SK-N-SH (cell line): ENCODE results near the gene MYLK. TPM values are rescaled to one million over a fixed set of nuclear protein-coding genes. Genes with fewer than 3 reads are reported as not detected.
"Not testable (repeated sequence)": the region's sequence is repeated elsewhere in the genome, so short reads cannot be mapped to it uniquely, and the experiment has no call there.

Experiments
- CTCF ChIA-PET: fragments of 300-600, 350-600 bp; formaldehyde crosslinking; extraction: SDS; loops from one replicate; lab custom pipeline; 2021; lab: Yijun Ruan, JAX
- POLR2A ChIA-PET: fragments of 350-600 bp; sonication (Branson Sonifier 250); formaldehyde crosslinking; extraction: SDS; loops from one replicate; lab custom pipeline; 2020; ENCODE audit warnings: antibody characterized with exemption, inconsistent platforms; lab: Yijun Ruan, JAX
- DNase-seq: peaks from one replicate; pipeline ENCODE4 v3.0.0; 2012
- H2AFZ ChIP-seq: fragments of 200-600 bp; sonication (generic); 2 replicates; pipeline ENCODE4 v1.8.1; 2016; ENCODE audit warnings: antibody characterized with exemption, mild to moderate bottlenecking, low read depth
- H3F3A ChIP-seq: fragments of 200-600 bp; sonication (generic); replicated peaks from 2 replicates; pipeline ENCODE3; 2016; ENCODE audit warnings: antibody characterized with exemption, mild to moderate bottlenecking; ENCODE audit not compliant: insufficient read depth
- H3K27ac ChIP-seq, 2 experiments: fragments of 200-500 bp in 1 of 2; fragments of 200-600 bp in 1 of 2; sonication (Bioruptor generic) in 1 of 2; sonication (generic), shearing (Covaris generic) in 1 of 2; 2 replicates each; pipeline versions ENCODE4 v1.5.1 to v1.6.1; 2014 to 2016; ENCODE audit warnings: low read depth in 2 of 2, inconsistent platforms in 1 of 2, low read length in 1 of 2, mild to moderate bottlenecking in 1 of 2, mixed read lengths in 1 of 2
- H3K27me3 ChIP-seq: fragments of 200-600 bp; sonication (generic), shearing (Covaris generic); 2 replicates; pipeline ENCODE4 v1.6.1; 2016; ENCODE audit warnings: mixed run types; ENCODE audit not compliant: insufficient read depth
- H3K36me3 ChIP-seq, 2 experiments: fragments of 200-500 bp in 1 of 2; fragments of 200-600 bp in 1 of 2; sonication (Bioruptor generic) in 1 of 2; sonication (generic) in 1 of 2; replicated peaks in 1 of 2; 2 replicates each; pipeline versions ENCODE3 to v1.5.1; 2014 to 2016; ENCODE audit warnings: low read length in 1 of 2, mild to moderate bottlenecking in 1 of 2; ENCODE audit not compliant: insufficient read depth in 2 of 2, control insufficient read depth in 1 of 2
- H3K4me1 ChIP-seq, 2 experiments: fragments of 200-500 bp in 1 of 2; fragments of 200-600 bp in 1 of 2; sonication (Bioruptor generic) in 1 of 2; sonication (generic), shearing (Covaris generic) in 1 of 2; 2 replicates each; pipeline versions ENCODE4 v1.5.1 to v1.6.1; 2014 to 2016; ENCODE audit warnings: low read depth in 1 of 2, low read length in 1 of 2, mixed run types in 1 of 2; ENCODE audit not compliant: insufficient read depth in 2 of 2, control insufficient read depth in 1 of 2
- H3K4me2 ChIP-seq: fragments of 200-600 bp; sonication (generic), shearing (Covaris generic); 2 replicates; pipeline ENCODE4 v1.6.1; 2017; ENCODE audit warnings: mixed run types
- H3K4me3 ChIP-seq, 2 experiments: fragments of 200-500 bp in 1 of 2; fragments of 200-600 bp in 1 of 2; sonication (Bioruptor generic) in 1 of 2; sonication (generic), shearing (Covaris generic) in 1 of 2; 2 replicates each; pipeline versions ENCODE4 v1.5.1 to v1.8.1; 2014 to 2016; ENCODE audit warnings: low read depth in 2 of 2, inconsistent platforms in 1 of 2, low read length in 1 of 2, mild to moderate bottlenecking in 1 of 2, mixed read lengths in 1 of 2, moderate library complexity in 1 of 2
- H3K79me2 ChIP-seq: fragments of 200-600 bp; sonication (generic); 2 replicates; pipeline ENCODE4 v1.8.1; 2017; ENCODE audit warnings: mild to moderate bottlenecking; ENCODE audit not compliant: insufficient read depth
- H3K9ac ChIP-seq: fragments of 200-600 bp; sonication (generic); 2 replicates; pipeline ENCODE4 v1.6.1; 2017; ENCODE audit warnings: mixed run types
- H3K9me2 ChIP-seq: fragments of 200-600 bp; sonication (generic); 2 replicates; pipeline ENCODE4 v1.6.1; 2017; ENCODE audit warnings: mixed run types
- H3K9me3 ChIP-seq: fragments of 200-600 bp; sonication (generic); 2 replicates; pipeline ENCODE4 v1.6.1; 2017; ENCODE audit warnings: mixed run types, mild to moderate bottlenecking, moderate library complexity
- H4K20me1 ChIP-seq: fragments of 200-600 bp; sonication (generic); 2 replicates; pipeline ENCODE4 v1.6.1; 2017; ENCODE audit warnings: mild to moderate bottlenecking, mixed run types; ENCODE audit not compliant: insufficient read depth
- EP300 ChIP-seq, 2 experiments: IDR thresholded peaks; 2 replicates each; pipeline versions ENCODE4 v1.4.0 to v1.6.1; 2012; ENCODE audit warnings: borderline replicate concordance in 1 of 2, low read depth in 1 of 2, low read length in 1 of 2
- GABPA ChIP-seq: IDR thresholded peaks from 2 replicates; pipeline ENCODE4 v1.4.0; 2012; ENCODE audit warnings: low read depth, mild to moderate bottlenecking
- MEF2A ChIP-seq: IDR thresholded peaks from 2 replicates; pipeline ENCODE4 v1.4.0; 2012; ENCODE audit warnings: low read depth, borderline replicate concordance
- NFIC ChIP-seq: IDR thresholded peaks from 2 replicates; pipeline ENCODE4 v1.4.0; 2012; ENCODE audit warnings: borderline replicate concordance
- TAF1 ChIP-seq: IDR thresholded peaks from 2 replicates; pipeline ENCODE4 v1.6.1; 2012; ENCODE audit warnings: low read depth, mild to moderate bottlenecking, low read length, moderate library complexity, borderline replicate concordance
- WGBS: methylation state at CpG from one replicate; pipeline ENCODE4 v1.1.6; 2017; ENCODE audit warnings: low lambda C conversion rate; 5-methylcytosine and 5-hydroxymethylcytosine counted together
- polyA plus RNA-seq, 3 experiments: library from polyadenylated mRNA; depleted of rRNA; stranded (reverse); fragments of >200 nt; gene quantifications; 2 replicates each; pipeline ENCODE4 v1.2.3, GENCODE V29; 2012

Gene MYLK
- polyA plus RNA-seq, 1 of the 3 experiments (the other 2 are of a cell fraction): 272 TPM

DNA sequence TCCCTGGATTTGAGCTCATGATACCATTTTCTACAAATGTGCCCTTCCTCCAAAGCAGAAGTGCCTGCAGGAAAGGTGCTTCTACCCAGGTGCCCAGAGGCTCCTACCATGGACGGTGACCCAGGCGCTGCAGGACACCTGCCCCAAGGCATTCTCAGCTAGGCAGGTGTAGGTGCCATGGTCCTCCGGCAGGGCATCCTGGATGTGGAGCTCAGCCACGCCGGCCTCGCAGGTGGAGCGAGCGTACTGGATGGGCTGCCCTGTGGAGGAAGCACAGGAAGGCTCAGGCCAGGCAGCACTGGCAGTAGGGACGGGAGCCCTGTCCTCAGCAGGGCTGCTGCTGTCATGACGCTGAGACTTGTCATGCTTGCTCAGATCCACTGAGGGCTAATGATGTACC, 162.1 kb downstream of the MYLK start:
- Histone ChIP-seq H3K79me2 (peaks cover 14% of the 10 kb centered on the region; the same call in 1 of the 2 replicates), H3K4me1 (peaks cover 27 to 41% of the 10 kb centered on the region in 2 experiments; a peak in 3 of 4 replicates), H3K4me2 (no peak overlapping the region), H3K36me3 (peaks cover 38% of the 10 kb centered on the region in 2 experiments), H3K9ac (no peak overlapping the region), H4K20me1 (no peaks in the 10 kb centered on the region), H3K9me2 (no peaks in the 10 kb centered on the region), H3K27me3 (no peaks in the 10 kb centered on the region), H3K4me3 (no peak overlapping the region), H3F3A (peaks cover 45% of the 10 kb centered on the region), H3K9me3 (no peaks in the 10 kb centered on the region), H2AFZ (no peak overlapping the region), H3K27ac (peak overlapping the region in 1 of 2 experiments; percentile 64; a peak in 2 of 4 replicates)
- no peak for DNase-seq
- TF ChIP-seq NFIC (no peak), EP300 (IDR thresholded peaks at IDR 0.05; ENCODE audit: borderline replicate concordance in 1 of 2, low read depth in 1 of 2, low read length in 1 of 2) (no peak), TAF1 (no peak)
- 29% methylated on average over 2 of the region's 10 CpGs for WGBS
- CTCF ChIA-PET: interaction anchor here (2.0 to 4.1 kb wide), 8 partner anchors 9 to 81 kb away, joined by 8 to 119 read pairs (median 14); no protein-coding TSS in a partner anchor
- POLR2A ChIA-PET: no interaction called here

DNA sequence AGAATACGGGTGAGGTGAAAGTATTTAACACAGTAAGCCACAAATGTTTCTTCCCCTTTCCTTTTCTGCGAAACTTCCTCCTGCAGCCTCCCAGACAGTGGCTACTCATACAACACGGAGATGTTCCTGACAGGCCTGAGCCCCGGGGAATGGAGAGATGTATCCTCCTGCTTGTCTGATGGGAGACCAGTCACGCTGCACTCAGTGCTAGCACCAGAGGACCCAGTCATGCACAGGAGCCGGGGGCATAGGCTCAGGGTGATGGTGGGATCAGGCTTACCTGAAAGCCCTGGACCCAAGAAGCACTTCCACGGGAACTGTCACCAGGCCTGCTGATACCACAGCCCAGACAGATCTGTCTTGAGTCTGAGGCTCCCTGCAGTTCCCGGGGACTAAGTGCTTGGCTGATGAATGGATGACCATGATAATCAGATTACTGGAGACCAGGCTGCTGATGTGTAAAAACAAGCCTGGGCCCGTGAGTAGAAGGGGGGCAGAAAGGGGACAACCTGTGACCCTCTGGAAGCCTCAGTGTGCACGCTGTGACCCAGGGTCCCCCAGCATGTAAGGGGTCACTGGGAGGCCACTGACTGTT, 162.9 kb downstream of the MYLK start:
- H2AFZ ChIP-seq, H3K27me3 ChIP-seq, H3K4me3 ChIP-seq, H3K9me3 ChIP-seq, H4K20me1 ChIP-seq, H3K4me2 ChIP-seq, H3K9ac ChIP-seq, H3K9me2 ChIP-seq: not testable (repeated sequence)
- Histone ChIP-seq H3K79me2 (peaks cover 12% of the 10 kb centered on the region; the same call in 1 of the 2 replicates), H3K4me1 (peaks cover 35 to 41% of the 10 kb centered on the region in 2 experiments; a peak in 3 of 4 replicates), H3K36me3 (peaks cover 37 to 47% of the 10 kb centered on the region in 2 experiments), H3K27ac (peak overlapping the region; percentile 40 to 82), H3F3A (peaks cover 50% of the 10 kb centered on the region)
- WGBS: 26% methylated on average over 3 of the region's 10 CpGs
- POLR2A ChIA-PET: interaction anchor here (1.2 kb wide), 1 partner anchor 69 kb away, joined by 3 read pairs; no protein-coding TSS in a partner anchor
- DNase-seq: peak; percentile 52
- CTCF ChIA-PET: interaction anchor here (0.9 to 4.1 kb wide), 7 partner anchors 25 to 839 kb away, joined by 3 to 119 read pairs (median 4); no protein-coding TSS in a partner anchor

- POLR2A ChIA-PET: interaction anchor here (1.2 kb wide), 1 partner anchor 68 kb away, joined by 3 read pairs; no protein-coding TSS in a partner anchor
- H4K20me1 ChIP-seq: no peaks in the 10 kb centered on the region
- CTCF ChIA-PET: interaction anchor here (0.7 to 1.3 kb wide), 8 partner anchors 24 to 839 kb away, joined by 3 to 20 read pairs (median 3); no protein-coding TSS in a partner anchor
- no peaks in the 10 kb centered on the region for H3K9me2 ChIP-seq
- no peak overlapping the region for H3K4me2 ChIP-seq
- peak overlapping the region; percentile 40 to 82 for H3K27ac ChIP-seq
- H3F3A ChIP-seq: peaks cover 56% of the 10 kb centered on the region
- WGBS: 89% methylated on average over 6 of the region's 6 CpGs
- H3K4me1 ChIP-seq: peaks cover 37 to 41% of the 10 kb centered on the region in 2 experiments; a peak in 3 of 4 replicates
- peaks cover 15% of the 10 kb centered on the region; the same call in 1 of the 2 replicates for H3K79me2 ChIP-seq
- no peak overlapping the region for H3K9ac ChIP-seq
- TF ChIP-seq GABPA (no peak), MEF2A (no peak)
- TF ChIP-seq, all 33 proteins: peak for 0
- Histone ChIP-seq H3K4me3 (no peak overlapping the region), H3K9me3 (no peaks in the 10 kb centered on the region), H3K27me3 (no peaks in the 10 kb centered on the region), H2AFZ (no peak overlapping the region), H3K36me3 (peaks cover 38 to 50% of the 10 kb centered on the region in 2 experiments)
- DNase-seq: no peak
Observed at GRCh38 chr3:123720638-123721037, 163.5 kb downstream of the MYLK start.
